ENCODE data around the gene FRAT1. TPM values are rescaled to one million over a fixed set of nuclear protein-coding genes. Genes with fewer than 3 reads are reported as not detected.

The FRAT1 gene
- polyA plus RNA-seq, 1 donor (not counting 4 experiments of a cell fraction or from before 2014, with no cell fraction given): 0.34 TPM

DNA sequence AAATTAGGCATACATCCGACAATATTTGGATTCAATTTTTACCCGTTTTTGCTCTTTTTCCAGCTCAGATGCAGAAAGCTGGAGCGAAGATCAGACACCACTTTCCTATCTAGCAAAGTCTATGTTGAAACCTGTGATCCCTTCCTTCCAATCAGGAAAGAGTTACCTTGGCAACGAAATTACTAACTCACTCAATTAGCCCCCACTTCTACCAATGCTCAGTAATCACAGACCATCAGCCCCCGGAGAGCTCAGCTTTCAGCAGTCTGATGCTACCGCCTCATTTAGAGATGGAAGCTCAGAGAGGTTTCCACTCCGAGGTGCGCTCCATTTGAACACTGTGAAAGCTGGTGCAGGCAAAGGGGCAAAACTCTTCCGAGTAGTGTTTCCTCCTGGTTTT lies 6.7 kb downstream of the FRAT1 start:
- H3K9ac ChIP-seq (ENCODE audit: control insufficient read depth, extremely low read depth, insufficient read depth, low read length): no peak overlapping the region

GRCh38 chr10:97327348-97328294 lies 8.6 kb downstream of the FRAT1 start:
- Histone ChIP-seq H2AFZ (ENCODE audit: control insufficient read depth, low read length) (no peak overlapping the region), H3K4me1 (ENCODE audit: control insufficient read depth, extremely low read depth, insufficient read depth, low read length) (peaks cover 8% of the 10 kb centered on the region), H3K79me2 (ENCODE audit: control insufficient read depth, insufficient read depth, low read length) (peaks cover 14% of the 10 kb centered on the region), H3K36me3 (ENCODE audit: control insufficient read depth in 2 of 2, extremely low read depth in 1 of 2, insufficient read depth in 2 of 2, low read length in 2 of 2) (peaks cover 0 to 2% of the 10 kb centered on the region in 2 experiments), H3K9me3 (ENCODE audit: control insufficient read depth, low read depth, low read length) (no peaks in the 10 kb centered on the region), H3K4me2 (ENCODE audit: control insufficient read depth, extremely low read depth, insufficient read depth, low read depth, low read length) (no peak overlapping the region), H3K27ac (ENCODE audit: control insufficient read depth, insufficient read depth, low read length) (no peak overlapping the region), H3K4me3 (ENCODE audit: control insufficient read depth in 2 of 3, extremely low read depth in 1 of 3, insufficient read depth in 2 of 3, low read depth in 1 of 3, low read length in 3 of 3) (no peak overlapping the region), H3K9me1 (ENCODE audit: control insufficient read depth, extremely low read depth, insufficient read depth, low read length) (no peaks in the 10 kb centered on the region), H3K9ac (ENCODE audit: control insufficient read depth, extremely low read depth, insufficient read depth, low read length) (no peak overlapping the region), H4K20me1 (ENCODE audit: control insufficient read depth, extremely low read depth, insufficient read depth, low read length) (no peaks in the 10 kb centered on the region), H3K27me3 (ENCODE audit: control insufficient read depth, extremely low read depth, insufficient read depth, low read length) (no peaks in the 10 kb centered on the region)
- dilution Hi-C loops (cut with MboI; ENCODE audit: extremely low pct_ligation_motif_present, low sequenced_read_pairs): no loop called here
- DNase-seq (ENCODE audit: low read depth, low spot score) (no peak), FAIRE-seq (no peak)
- TF ChIP-seq CTCF (optimal IDR thresholded peaks at IDR 0.05 in 1 of 3, IDR thresholded peaks at IDR 0.05 in 1 of 3, conservative IDR thresholded peaks at IDR 0.05 in 1 of 3; ENCODE audit: extremely low read depth in 1 of 3, insufficient read depth in 2 of 3, low read length in 3 of 3) (no peak), EZH2 (IDR thresholded peaks at IDR 0.05; ENCODE audit: low read length) (no peak)

More for the DNA sequence above, 6.7 kb downstream of the FRAT1 start:
- Histone ChIP-seq H3K27me3 (ENCODE audit: control insufficient read depth, extremely low read depth, insufficient read depth, low read length) (peaks cover 7% of the 10 kb centered on the region), H3K27ac (ENCODE audit: control insufficient read depth, insufficient read depth, low read length) (no peak overlapping the region), H3K79me2 (ENCODE audit: control insufficient read depth, insufficient read depth, low read length) (no peaks in the 10 kb centered on the region), H2AFZ (ENCODE audit: control insufficient read depth, low read length) (no peak overlapping the region), H3K4me3 (ENCODE audit: control insufficient read depth in 2 of 3, extremely low read depth in 1 of 3, insufficient read depth in 2 of 3, low read depth in 1 of 3, low read length in 3 of 3) (no peak overlapping the region), H3K4me2 (ENCODE audit: control insufficient read depth, extremely low read depth, insufficient read depth, low read depth, low read length) (no peak overlapping the region), H4K20me1 (ENCODE audit: control insufficient read depth, extremely low read depth, insufficient read depth, low read length) (no peaks in the 10 kb centered on the region), H3K9me3 (ENCODE audit: control insufficient read depth, low read depth, low read length) (no peaks in the 10 kb centered on the region), H3K4me1 (ENCODE audit: control insufficient read depth, extremely low read depth, insufficient read depth, low read length) (peaks cover 2% of the 10 kb centered on the region), H3K36me3 (ENCODE audit: control insufficient read depth in 2 of 2, extremely low read depth in 1 of 2, insufficient read depth in 2 of 2, low read length in 2 of 2) (peaks cover 0 to 2% of the 10 kb centered on the region in 2 experiments), H3K9me1 (ENCODE audit: control insufficient read depth, extremely low read depth, insufficient read depth, low read length) (no peaks in the 10 kb centered on the region)
- no peak for FAIRE-seq
- no peak for TF ChIP-seq CTCF (optimal IDR thresholded peaks at IDR 0.05 in 1 of 3, IDR thresholded peaks at IDR 0.05 in 1 of 3, conservative IDR thresholded peaks at IDR 0.05 in 1 of 3; ENCODE audit: extremely low read depth in 1 of 3, insufficient read depth in 2 of 3, low read length in 3 of 3)
- TF ChIP-seq EZH2 (IDR thresholded peaks at IDR 0.05; ENCODE audit: low read length): no peak
- dilution Hi-C loops (cut with MboI; ENCODE audit: extremely low pct_ligation_motif_present, low sequenced_read_pairs): no loop called here
- DNase-seq (ENCODE audit: low read depth, low spot score): no peak
